ENCODE measurements around the gene DCP1B.

GRCh38 chr12:1993341-1993740 is 10.9 kb downstream of the DCP1B start:
- no peak for TF ChIP-seq GATA2 (IDR thresholded peaks at IDR 0.05; ENCODE audit: low read depth, low read length)
- no peak for TF ChIP-seq GATA3 (IDR thresholded peaks at IDR 0.05; ENCODE audit: low read depth, low read length)

Data from SH-SY5Y (cell line).